SU-DHL-6 (cell line): ENCODE data around the gene TESMIN.

Experiments
- H2AFZ ChIP-seq: fragments of 200-600 bp; sonication (generic); 2 replicates; pipeline ENCODE4 v1.6.1; 2014; ENCODE audit warnings: low read depth, mild to moderate bottlenecking, moderate library complexity, mixed read lengths, antibody characterized with exemption, low read length; ENCODE audit not compliant: severe bottlenecking
- H3F3A ChIP-seq: fragments of 200-600 bp; shearing (Covaris generic); 2 replicates; pipeline ENCODE4 v1.6.0; 2016; ENCODE audit warnings: antibody characterized with exemption, mild to moderate bottlenecking; ENCODE audit not compliant: insufficient read depth
- H3K27ac ChIP-seq: fragments of 200-600 bp; sonication (generic); 2 replicates; pipeline ENCODE4 v1.5.1; 2016; ENCODE audit warnings: low read depth, mild to moderate bottlenecking, low read length, moderate library complexity, mixed read lengths
- H3K27me3 ChIP-seq: fragments of 200-600 bp; sonication (generic), shearing (Covaris generic); 2 replicates; pipeline ENCODE4 v1.6.0; 2014; ENCODE audit warnings: mild to moderate bottlenecking, low read length
- H3K36me3 ChIP-seq: fragments of 200-600 bp; sonication (generic); 2 replicates; pipeline ENCODE4 v1.6.1; 2014; ENCODE audit warnings: mild to moderate bottlenecking, low read length, mixed read lengths
- H3K4me2 ChIP-seq: fragments of 300-600, 200-600 bp; shearing (Covaris generic), sonication (generic); 2 replicates; pipeline ENCODE4 v1.6.0; 2014; ENCODE audit warnings: low read length, low read depth, mild to moderate bottlenecking; ENCODE audit not compliant: poor library complexity, severe bottlenecking
- H3K4me3 ChIP-seq: fragments of 200-600 bp; sonication (generic); 2 replicates; pipeline ENCODE4 v1.5.1; 2014; ENCODE audit warnings: antibody characterized with exemption, low read length, mild to moderate bottlenecking, mixed read lengths; ENCODE audit not compliant: insufficient read depth, poor library complexity, severe bottlenecking
- H3K79me2 ChIP-seq: fragments of 200-600 bp; sonication (generic); 2 replicates; pipeline ENCODE4 v1.6.1; 2014; ENCODE audit warnings: mild to moderate bottlenecking, low read length, moderate library complexity; ENCODE audit not compliant: insufficient read depth
- H3K9ac ChIP-seq: fragments of 200-600 bp; sonication (generic); 2 replicates; pipeline ENCODE4 v1.7.0; 2014; ENCODE audit warnings: mild to moderate bottlenecking, low read length
- H3K9me2 ChIP-seq: fragments of 200-600 bp; sonication (generic); replicated peaks from 2 replicates; pipeline ENCODE4 v1.6.1; 2014; ENCODE audit warnings: low read length; ENCODE audit not compliant: insufficient read depth
- H3K9me3 ChIP-seq: fragments of 200-600 bp; sonication (generic); 2 replicates; pipeline ENCODE4 v1.6.1; 2014; ENCODE audit warnings: low read length, mixed read lengths; ENCODE audit not compliant: insufficient read depth
- H4K20me1 ChIP-seq: fragments of 200-600 bp; sonication (generic); 2 replicates; pipeline ENCODE4 v1.6.1; 2014; ENCODE audit warnings: low read depth, mild to moderate bottlenecking, antibody characterized with exemption, low read length, moderate library complexity, mixed read lengths
- EZH2phosphoT487 ChIP-seq: fragments of 200-600 bp; sonication (generic), shearing (Covaris generic); conservative IDR thresholded peaks from 2 replicates; pipeline ENCODE4 v1.6.1; 2018; ENCODE audit warnings: mild to moderate bottlenecking, antibody characterized with exemption, low read length, moderate library complexity, mixed read lengths
- TF ChIP-seq, protein P1 (sequence below): fragments of 200-600 bp; sonication (generic); IDR thresholded peaks from one replicate; pipeline ENCODE4 v1.5.1; 2017; ENCODE audit warnings: antibody characterized with exemption, mild to moderate bottlenecking, low read length, moderate library complexity; ENCODE audit not compliant: insufficient read depth, poor library complexity, severe bottlenecking

The TESMIN gene

DNA sequence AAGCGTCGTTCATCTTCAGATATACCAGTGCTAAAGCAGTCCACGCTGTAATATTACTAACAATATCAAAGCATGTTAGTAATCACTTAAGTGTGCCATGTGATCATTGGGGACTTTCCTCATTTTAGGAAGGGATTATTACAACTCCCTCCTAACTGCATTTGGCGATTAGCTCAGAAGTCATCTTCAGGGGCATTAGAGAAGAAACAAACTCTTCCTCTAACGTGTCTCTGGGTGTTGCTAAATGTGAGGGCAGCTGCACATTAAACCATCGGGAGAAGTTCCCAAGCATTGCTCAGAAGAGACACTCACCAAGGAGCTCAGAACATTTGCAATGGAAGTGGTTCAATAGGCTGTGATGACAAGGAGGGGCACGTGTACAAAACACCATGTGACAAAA is 17.2 kb downstream of the TESMIN start:
- TF ChIP-seq, protein P1, sequence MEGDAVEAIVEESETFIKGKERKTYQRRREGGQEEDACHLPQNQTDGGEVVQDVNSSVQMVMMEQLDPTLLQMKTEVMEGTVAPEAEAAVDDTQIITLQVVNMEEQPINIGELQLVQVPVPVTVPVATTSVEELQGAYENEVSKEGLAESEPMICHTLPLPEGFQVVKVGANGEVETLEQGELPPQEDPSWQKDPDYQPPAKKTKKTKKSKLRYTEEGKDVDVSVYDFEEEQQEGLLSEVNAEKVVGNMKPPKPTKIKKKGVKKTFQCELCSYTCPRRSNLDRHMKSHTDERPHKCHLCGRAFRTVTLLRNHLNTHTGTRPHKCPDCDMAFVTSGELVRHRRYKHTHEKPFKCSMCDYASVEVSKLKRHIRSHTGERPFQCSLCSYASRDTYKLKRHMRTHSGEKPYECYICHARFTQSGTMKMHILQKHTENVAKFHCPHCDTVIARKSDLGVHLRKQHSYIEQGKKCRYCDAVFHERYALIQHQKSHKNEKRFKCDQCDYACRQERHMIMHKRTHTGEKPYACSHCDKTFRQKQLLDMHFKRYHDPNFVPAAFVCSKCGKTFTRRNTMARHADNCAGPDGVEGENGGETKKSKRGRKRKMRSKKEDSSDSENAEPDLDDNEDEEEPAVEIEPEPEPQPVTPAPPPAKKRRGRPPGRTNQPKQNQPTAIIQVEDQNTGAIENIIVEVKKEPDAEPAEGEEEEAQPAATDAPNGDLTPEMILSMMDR: no peak
- no peak for TF ChIP-seq EZH2phosphoT487
- no peak overlapping the region for H3K4me2 ChIP-seq
- H3K4me3 ChIP-seq: no peak overlapping the region
- H3K27ac ChIP-seq: no peak overlapping the region
- H4K20me1 ChIP-seq: no peaks in the 10 kb centered on the region
- no peaks in the 10 kb centered on the region for H3K27me3 ChIP-seq
- H3F3A ChIP-seq: no peaks in the 10 kb centered on the region
- H2AFZ ChIP-seq: no peak overlapping the region
- H3K36me3 ChIP-seq: no peaks in the 10 kb centered on the region
- no peaks in the 10 kb centered on the region for H3K9me3 ChIP-seq
- no peaks in the 10 kb centered on the region for H3K79me2 ChIP-seq
- H3K9me2 ChIP-seq: no peaks in the 10 kb centered on the region
- H3K9ac ChIP-seq: no peak overlapping the region

DNA sequence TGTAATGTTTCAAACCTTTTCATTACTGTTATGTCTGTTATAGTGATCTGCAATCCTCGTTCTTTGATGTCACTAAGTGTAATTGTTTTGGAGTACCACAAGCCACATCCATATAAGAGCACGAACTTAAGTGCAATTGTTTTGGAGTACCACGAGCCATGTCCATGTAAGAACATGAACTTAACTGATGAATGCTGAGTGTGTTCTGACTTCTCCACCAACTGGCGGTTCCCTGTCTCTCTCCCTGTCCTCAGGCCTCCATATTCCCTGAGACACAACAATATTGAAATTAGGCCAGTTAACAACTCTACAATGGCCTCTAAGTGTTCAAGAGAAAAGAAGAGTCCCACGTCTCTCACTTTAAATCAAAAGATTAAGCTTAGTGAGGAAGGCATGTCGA is 23.5 kb downstream of the TESMIN start:
- TF ChIP-seq, protein P1: no peak
- no peak for TF ChIP-seq EZH2phosphoT487
- H3K9me2 ChIP-seq: no peaks in the 10 kb centered on the region
- H2AFZ ChIP-seq: no peak overlapping the region
- no peaks in the 10 kb centered on the region for H3K9me3 ChIP-seq
- H4K20me1 ChIP-seq: no peaks in the 10 kb centered on the region
- H3F3A ChIP-seq: no peaks in the 10 kb centered on the region
- H3K4me2 ChIP-seq: no peak overlapping the region
- H3K27ac ChIP-seq: no peak overlapping the region
- H3K4me3 ChIP-seq: no peak overlapping the region
- no peaks in the 10 kb centered on the region for H3K79me2 ChIP-seq
- H3K9ac ChIP-seq: no peak overlapping the region
- no peaks in the 10 kb centered on the region for H3K36me3 ChIP-seq
- H3K27me3 ChIP-seq: no peaks in the 10 kb centered on the region

DNA sequence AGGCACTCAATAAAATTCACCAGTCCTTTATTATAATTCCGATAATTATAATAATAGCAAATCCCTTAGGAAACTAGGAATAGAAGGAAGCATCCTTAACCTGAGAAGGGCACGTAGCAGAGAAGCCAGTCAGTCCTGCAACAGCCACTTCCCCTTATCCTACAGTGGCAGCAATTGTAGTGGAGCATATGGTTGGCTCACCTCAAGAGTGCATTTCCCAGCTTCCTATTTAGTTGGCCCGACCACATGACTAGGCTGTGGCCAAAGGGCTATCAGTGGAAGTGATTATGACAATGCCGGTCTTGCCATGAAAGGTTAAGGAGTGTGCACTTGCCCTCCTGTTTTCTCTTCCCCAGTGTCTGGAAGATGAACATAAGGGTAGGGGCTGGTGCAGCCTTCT is 27.0 kb downstream of the TESMIN start:
- H3F3A ChIP-seq: no peaks in the 10 kb centered on the region

DNA sequence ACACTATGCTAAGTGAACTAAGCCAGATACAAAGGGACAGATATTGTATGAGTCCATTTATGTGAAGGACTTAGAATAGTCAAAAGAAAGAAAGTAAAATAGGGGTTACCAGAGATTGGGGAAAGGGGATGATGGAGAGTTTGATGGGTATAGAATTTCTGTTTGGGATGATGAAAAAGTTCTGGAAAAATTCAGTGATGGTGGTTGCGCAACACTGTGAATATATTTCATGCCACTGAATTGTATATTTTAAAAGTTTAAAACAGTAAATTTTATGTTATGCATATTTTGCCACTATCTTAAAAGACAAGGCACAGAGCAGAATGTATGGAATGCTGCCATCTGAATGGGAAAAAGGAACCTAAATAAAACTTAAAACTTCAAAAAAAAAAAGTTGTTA is 29.2 kb downstream of the TESMIN start:
- H3K4me3 ChIP-seq: no peak overlapping the region
- H2AFZ ChIP-seq: no peak overlapping the region
- no peaks in the 10 kb centered on the region for H4K20me1 ChIP-seq
- no peak overlapping the region for H3K27ac ChIP-seq
- no peaks in the 10 kb centered on the region for H3F3A ChIP-seq
- H3K27me3 ChIP-seq: no peaks in the 10 kb centered on the region
- no peak for TF ChIP-seq EZH2phosphoT487
- TF ChIP-seq, protein P1: no peak
- H3K9me3 ChIP-seq: no peaks in the 10 kb centered on the region
- no peaks in the 10 kb centered on the region for H3K9me2 ChIP-seq
- no peak overlapping the region for H3K4me2 ChIP-seq
- H3K79me2 ChIP-seq: no peaks in the 10 kb centered on the region
- no peak overlapping the region for H3K9ac ChIP-seq
- no peaks in the 10 kb centered on the region for H3K36me3 ChIP-seq

More for the DNA sequence above, 27.0 kb downstream of the TESMIN start:
- Histone ChIP-seq H3K27me3 (no peaks in the 10 kb centered on the region), H3K4me2 (no peak overlapping the region), H3K27ac (no peak overlapping the region), H3K79me2 (no peaks in the 10 kb centered on the region), H2AFZ (no peak overlapping the region), H3K9me3 (no peaks in the 10 kb centered on the region), H4K20me1 (no peaks in the 10 kb centered on the region), H3K9me2 (no peaks in the 10 kb centered on the region), H3K9ac (no peak overlapping the region), H3K36me3 (no peaks in the 10 kb centered on the region), H3K4me3 (no peak overlapping the region)
- no peak for TF ChIP-seq EZH2phosphoT487
